22Rv1 (cell line): Measurements from ENCODE around the gene SEC14L1.
"Not testable (repeated sequence)": the region's sequence is repeated elsewhere in the genome, so short reads cannot be mapped to it uniquely, and the experiment has no call there.

Source experiments
- H3K27ac ChIP-seq: fragments of 450-650 bp; 2 replicates; pipeline ENCODE4 v1.5.1; 2017
- ZFX ChIP-seq: fragments of 450-650 bp; IDR thresholded peaks from 2 replicates; pipeline ENCODE4 v1.6.1; 2017; ENCODE audit warnings: antibody characterized with exemption, borderline replicate concordance
- TF ChIP-seq, protein P1 (sequence below): fragments of 450-650 bp; IDR thresholded peaks from 2 replicates; pipeline ENCODE4 v1.5.1; 2017; ENCODE audit warnings: mild to moderate bottlenecking

Gene SEC14L1

DNA sequence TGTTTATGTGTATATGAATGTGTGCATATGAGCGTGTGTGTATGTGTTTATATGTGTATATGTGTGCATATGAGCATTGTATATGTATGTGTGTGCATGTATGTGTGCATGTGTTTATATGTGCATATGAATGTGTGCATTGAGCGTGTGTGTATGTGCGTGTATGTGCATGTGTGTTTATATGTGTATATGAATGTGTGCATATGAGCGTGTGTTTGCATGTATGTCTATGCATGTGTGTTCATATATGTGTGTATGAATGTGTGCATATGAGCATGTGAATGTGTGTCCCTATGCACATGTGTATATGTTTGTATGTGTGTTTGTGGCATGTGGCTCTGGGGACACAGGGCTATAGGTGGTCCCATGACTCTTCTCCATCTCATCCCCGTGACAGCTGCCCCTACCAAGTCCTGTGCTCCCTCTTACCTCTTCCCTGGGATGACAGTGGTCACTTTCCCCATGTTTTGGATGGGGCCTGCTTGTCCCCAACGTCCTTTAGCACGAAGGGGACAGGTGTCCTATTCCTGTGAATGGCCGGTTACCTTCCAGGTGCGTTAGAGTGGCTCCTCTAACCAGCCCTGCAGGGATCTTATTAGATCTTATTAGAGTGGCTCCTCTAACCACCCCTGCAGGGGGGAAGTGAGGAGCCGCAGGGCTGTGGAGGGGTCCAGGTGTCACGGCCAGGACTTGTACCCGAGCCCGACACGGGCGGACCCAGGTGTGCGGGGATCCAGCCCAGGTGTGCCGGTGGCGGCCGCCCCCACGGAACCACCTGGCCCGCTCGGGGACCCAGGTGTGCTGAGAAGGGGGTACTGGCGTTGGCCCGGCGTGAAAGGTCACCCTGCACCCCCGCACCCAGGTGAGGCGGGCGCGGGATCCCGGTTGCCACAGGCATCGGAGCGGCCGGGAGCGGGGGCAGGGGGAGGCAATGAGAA, 105.6 kb downstream of the SEC14L1 start:
- no peak for TF ChIP-seq ZFX
- TF ChIP-seq, protein P1, sequence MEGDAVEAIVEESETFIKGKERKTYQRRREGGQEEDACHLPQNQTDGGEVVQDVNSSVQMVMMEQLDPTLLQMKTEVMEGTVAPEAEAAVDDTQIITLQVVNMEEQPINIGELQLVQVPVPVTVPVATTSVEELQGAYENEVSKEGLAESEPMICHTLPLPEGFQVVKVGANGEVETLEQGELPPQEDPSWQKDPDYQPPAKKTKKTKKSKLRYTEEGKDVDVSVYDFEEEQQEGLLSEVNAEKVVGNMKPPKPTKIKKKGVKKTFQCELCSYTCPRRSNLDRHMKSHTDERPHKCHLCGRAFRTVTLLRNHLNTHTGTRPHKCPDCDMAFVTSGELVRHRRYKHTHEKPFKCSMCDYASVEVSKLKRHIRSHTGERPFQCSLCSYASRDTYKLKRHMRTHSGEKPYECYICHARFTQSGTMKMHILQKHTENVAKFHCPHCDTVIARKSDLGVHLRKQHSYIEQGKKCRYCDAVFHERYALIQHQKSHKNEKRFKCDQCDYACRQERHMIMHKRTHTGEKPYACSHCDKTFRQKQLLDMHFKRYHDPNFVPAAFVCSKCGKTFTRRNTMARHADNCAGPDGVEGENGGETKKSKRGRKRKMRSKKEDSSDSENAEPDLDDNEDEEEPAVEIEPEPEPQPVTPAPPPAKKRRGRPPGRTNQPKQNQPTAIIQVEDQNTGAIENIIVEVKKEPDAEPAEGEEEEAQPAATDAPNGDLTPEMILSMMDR: no peak
- no peak overlapping the region for H3K27ac ChIP-seq

DNA sequence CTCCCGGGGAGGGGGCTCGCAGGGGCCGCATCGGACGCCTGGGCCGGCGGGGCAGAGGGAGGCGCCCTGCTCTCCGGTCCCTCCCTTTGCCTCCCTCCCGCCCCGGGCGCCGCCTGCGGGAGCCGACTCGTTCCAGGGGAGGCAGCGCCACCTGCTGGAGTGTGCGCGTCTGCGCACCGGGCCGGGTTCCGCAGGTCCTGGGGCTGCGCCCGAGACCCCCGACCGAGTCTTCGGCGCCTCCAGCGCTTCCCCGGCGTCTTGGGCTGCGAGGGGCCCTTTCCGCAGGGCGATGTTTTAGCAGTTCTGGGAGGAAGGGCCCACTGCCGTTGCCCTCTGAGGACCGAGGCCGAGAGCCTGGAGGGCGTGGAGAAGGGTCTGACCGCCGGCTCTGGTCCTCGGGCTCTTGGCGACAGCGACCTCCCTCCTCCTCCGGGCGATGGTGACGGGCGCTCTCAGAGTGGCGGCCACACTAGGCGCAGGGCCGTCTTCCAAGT, 106.3 kb downstream of the SEC14L1 start:
- TF ChIP-seq ZFX: no peak
- TF ChIP-seq, protein P1: peak; percentile 96
- no peak overlapping the region for H3K27ac ChIP-seq

DNA sequence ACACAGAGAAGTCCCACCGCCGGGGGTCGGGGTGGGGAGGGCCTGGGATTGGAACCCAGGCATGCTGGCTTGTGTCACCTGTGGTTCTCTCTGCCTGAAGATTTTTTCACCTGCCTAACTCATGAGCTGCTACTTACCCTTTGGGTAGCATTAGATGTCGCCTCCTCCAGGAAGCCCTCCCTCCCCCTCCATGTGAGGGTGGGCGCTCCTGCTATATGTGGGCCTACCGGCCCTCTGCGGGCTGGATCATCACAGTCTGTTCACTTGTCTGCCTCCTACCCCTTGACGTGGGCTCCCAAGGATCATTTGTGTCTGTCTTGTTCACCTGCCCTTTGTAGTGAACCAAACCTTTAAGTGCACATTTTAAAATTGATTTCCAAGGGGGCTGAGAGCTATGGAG, 106.8 kb downstream of the SEC14L1 start:
- TF ChIP-seq, protein P1: no peak
- TF ChIP-seq ZFX: no peak
- no peak overlapping the region for H3K27ac ChIP-seq

DNA sequence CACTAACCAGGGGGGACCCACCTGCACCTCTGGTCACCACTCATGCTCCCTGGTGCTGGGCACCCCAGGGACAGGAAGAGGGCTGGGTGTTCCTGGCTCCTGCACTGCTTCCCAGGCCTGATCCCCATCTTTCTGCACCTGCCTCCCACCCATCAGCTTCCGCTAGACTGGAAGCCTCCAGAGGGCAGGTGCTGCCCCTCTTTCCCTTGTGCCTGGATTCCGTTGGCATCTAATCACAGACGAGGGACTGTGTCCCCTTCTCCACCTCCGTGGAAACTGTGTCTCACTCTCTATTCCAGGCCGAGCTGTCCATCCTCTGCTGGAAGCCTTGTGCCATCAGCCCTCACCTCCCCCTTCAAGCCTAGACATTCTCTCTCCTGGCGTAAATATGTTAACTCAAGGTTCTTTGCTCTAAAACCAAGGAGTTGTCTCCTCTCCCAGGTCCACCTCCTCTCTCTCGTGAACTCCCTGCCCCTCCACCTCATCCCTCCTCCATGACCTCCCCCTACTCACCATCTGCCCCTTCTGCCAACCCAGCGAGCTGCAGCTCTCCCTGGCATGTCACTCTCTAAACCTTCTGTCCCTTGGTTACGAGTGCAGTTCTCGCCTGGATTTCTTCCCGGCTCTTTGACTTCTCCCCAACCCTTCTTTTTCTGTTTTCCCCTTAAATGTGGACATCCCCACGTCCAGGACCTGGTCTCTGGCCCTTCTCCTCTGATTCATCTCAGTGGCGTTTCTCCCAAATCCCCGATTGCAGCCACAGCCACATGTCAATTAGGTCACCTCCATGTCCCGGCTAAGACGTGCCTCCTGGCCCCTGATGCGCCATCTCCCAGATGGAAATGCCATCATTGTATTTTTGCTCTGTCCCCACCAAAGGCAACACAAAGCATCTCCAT, 107.7 kb downstream of the SEC14L1 start:
- H3K27ac ChIP-seq: no peak overlapping the region

DNA sequence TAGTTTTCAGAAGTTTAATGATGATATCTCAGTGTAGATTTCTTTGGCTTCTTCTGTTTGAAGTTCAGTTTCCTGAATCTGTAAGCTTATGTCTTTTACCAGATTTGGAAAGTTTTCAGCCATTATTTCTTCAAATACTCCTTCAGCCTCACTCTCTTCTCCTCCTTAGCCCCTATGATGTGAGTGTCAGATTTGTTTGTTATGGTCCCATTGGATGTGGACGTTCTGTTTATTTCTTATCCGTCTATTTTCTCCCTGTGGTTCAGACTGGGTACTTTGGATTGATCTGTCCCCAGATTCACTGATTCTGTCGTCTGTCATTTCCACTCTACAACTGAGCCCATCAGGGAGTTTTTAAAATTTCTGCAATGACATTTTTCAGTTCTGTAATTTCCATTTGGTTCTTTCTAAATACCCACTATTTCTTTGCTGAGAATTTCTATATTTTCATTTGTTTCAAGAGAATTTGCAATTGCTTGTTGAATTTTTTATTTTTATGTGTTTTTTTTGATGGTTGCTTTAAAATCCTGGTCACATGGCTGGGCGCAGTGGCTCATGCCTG, 110.9 kb downstream of the SEC14L1 start:
- no peak for TF ChIP-seq ZFX
- TF ChIP-seq, protein P1: no peak
- no peak overlapping the region for H3K27ac ChIP-seq

More for the DNA sequence above, 107.7 kb downstream of the SEC14L1 start:
- TF ChIP-seq ZFX: no peak
- TF ChIP-seq, protein P1: no peak

DNA sequence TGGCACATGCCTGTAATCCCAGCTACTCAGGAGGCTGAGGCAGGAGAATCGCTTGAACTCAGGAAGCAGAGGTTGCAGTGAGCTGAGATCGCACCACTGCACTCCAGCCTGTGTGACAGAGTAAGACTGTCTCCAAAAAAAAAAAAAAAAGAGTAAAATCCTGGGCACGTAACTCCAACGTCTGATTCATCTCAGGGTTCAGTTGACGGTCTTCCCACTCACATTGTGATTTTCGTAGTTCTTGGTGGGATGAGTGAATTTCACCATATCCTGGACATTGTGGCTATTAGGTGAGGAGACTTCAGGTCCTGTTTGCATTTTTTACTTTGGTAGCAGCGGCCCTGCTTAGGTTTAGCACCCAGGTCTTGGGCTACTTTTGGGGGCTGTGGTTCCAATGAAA, 111.5 kb downstream of the SEC14L1 start:
- H3K27ac ChIP-seq: not testable (repeated sequence)

DNA sequence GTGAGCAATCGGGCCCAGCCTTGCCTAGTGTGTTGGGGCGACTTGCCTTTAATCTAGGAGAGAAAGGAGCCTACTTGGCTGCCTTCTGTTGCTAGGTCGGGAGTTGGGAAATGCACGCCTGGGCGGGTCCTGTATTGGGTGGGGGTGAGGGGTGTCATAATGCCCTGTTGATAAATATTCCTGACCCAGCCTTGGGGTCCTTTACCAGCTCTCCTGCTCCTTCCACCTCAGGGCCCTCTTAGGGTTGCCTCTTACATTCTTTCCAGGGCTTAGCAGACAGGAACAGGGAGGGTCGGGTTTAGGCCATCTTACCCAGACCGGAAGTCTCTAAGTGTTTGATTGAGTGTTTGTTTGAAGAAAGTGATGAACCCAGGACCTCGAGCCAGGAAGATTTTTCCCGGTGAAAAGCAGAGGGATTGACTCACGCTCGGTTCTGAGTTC, 112.9 kb downstream of the SEC14L1 start:
- H3K27ac ChIP-seq: no peak overlapping the region
- TF ChIP-seq, protein P1: no peak
- TF ChIP-seq ZFX: no peak
